Activated B cell treated with CpG ODN at 0.5 μM for 24 hours (primary cell): Measurements from ENCODE around the gene CORO2B. TPM values are rescaled to one million over a fixed set of nuclear protein-coding genes. Genes with fewer than 3 reads are reported as not detected.
"Not testable (repeated sequence)": the region's sequence is repeated elsewhere in the genome, so short reads cannot be mapped to it uniquely, and the experiment has no call there.

Source experiments
- ATAC-seq: fragments of 200-7000 bp; cut with Tn5 transposase; one replicate; pipeline ENCODE4 v1.10.0; 2021; ENCODE audit warnings: low read depth, mild to moderate bottlenecking, moderate library complexity
- CTCF ChIA-PET: fragments of 350-600 bp; sonication (Branson Sonifier 250); formaldehyde crosslinking; loops from one replicate; lab custom pipeline; 2021; ENCODE audit warnings: antibody characterized with exemption; lab: Charles Lee
- POLR2A ChIA-PET: fragments of 350-600 bp; sonication (Branson Sonifier 250); formaldehyde crosslinking; loops from one replicate; lab custom pipeline; 2021; ENCODE audit warnings: antibody characterized with exemption; lab: Charles Lee
- DNase-seq: peaks from one replicate; pipeline ENCODE4 v3.0.0; 2022
- H3K27ac Mint-ChIP-seq: one replicate; pipeline ENCODE4 v1.8.0; 2020; ENCODE audit warnings: mixed read lengths
- H3K27me3 Mint-ChIP-seq: one replicate; pipeline ENCODE4 v1.8.0; 2021; ENCODE audit warnings: mixed read lengths
- H3K36me3 Mint-ChIP-seq: one replicate; pipeline ENCODE4 v1.8.0; 2021; ENCODE audit warnings: low read depth, mixed read lengths
- H3K4me1 Mint-ChIP-seq: one replicate; pipeline ENCODE4 v1.8.0; 2021; ENCODE audit warnings: mixed read lengths
- H3K4me3 Mint-ChIP-seq: one replicate; pipeline ENCODE4 v1.8.0; 2020; ENCODE audit warnings: mild to moderate bottlenecking, mixed read lengths
- H3K9me3 Mint-ChIP-seq: one replicate; pipeline ENCODE4 v1.8.0; 2020; ENCODE audit warnings: mixed read lengths
- CTCF ChIP-seq: fragments of 200-600 bp; IDR thresholded peaks from one replicate; pipeline ENCODE4 v1.8.0; 2022; ENCODE audit warnings: antibody characterized with exemption, mild to moderate bottlenecking
- intact Hi-C: fragments of 100-400 bp; cut with micrococcal nuclease; formaldehyde crosslinking; loops from one replicate; pipeline ENCODE4 v1.15.1; 2024
- total RNA-seq: library from RNA; stranded (reverse); gene quantifications from 2 replicates; pipeline ENCODE4 v1.2.3, GENCODE V29; 2022

Gene CORO2B
- total RNA-seq, 1 donor from 2014 or later = 1.0 TPM

- ChIA-PET POLR2A (no interaction called here), CTCF (no interaction called here)
- DNase-seq (no peak), ATAC-seq (no peak)
- intact Hi-C loops = no loop called here
- Mint-ChIP-seq H3K27ac (no peak overlapping the region), H3K4me1 (peaks cover 22% of the 10 kb centered on the region), H3K36me3 (no peaks in the 10 kb centered on the region), H3K9me3 (no peaks in the 10 kb centered on the region), H3K27me3 (no peaks in the 10 kb centered on the region), H3K4me3 (no peak overlapping the region)
- TF ChIP-seq CTCF = no peak
Measured at GRCh38 chr15:68599560-68600071, 20.8 kb downstream of the CORO2B start.

- Mint-ChIP-seq H3K4me1 (peaks cover 16% of the 10 kb centered on the region), H3K27me3 (peaks cover 1% of the 10 kb centered on the region), H3K9me3 (no peaks in the 10 kb centered on the region), H3K27ac (no peak overlapping the region), H3K36me3 (no peaks in the 10 kb centered on the region), H3K4me3 (no peak overlapping the region)
- intact Hi-C loops = no loop called here
- ATAC-seq (no peak), DNase-seq (no peak)
- TF ChIP-seq CTCF = no peak
- CTCF ChIA-PET = no interaction called here
- POLR2A ChIA-PET = no interaction called here
Measured at GRCh38 chr15:68601206-68602197, 22.7 kb downstream of the CORO2B start.

- DNase-seq (no peak), ATAC-seq (no peak)
- TF ChIP-seq CTCF = no peak
- H3K4me3 Mint-ChIP-seq = no peak overlapping the region
- H3K36me3 Mint-ChIP-seq = no peaks in the 10 kb centered on the region
- intact Hi-C loops = no loop called here
- H3K9me3 Mint-ChIP-seq = no peaks in the 10 kb centered on the region
- ChIA-PET POLR2A (no interaction called here), CTCF (interaction anchor here (0.7 kb wide), 1 partner anchor 32 kb away, joined by 3 read pairs; no protein-coding TSS in a partner anchor)
- H3K27me3 Mint-ChIP-seq = peaks cover 1% of the 10 kb centered on the region
- peaks cover 17% of the 10 kb centered on the region for H3K4me1 Mint-ChIP-seq
- H3K27ac Mint-ChIP-seq = no peak overlapping the region
Measured at GRCh38 chr15:68602459-68603215, 23.8 kb downstream of the CORO2B start.

GRCh38 chr15:68603216-68603595, 24.4 kb downstream of the CORO2B start:
- Mint-ChIP-seq H3K9me3 (no peaks in the 10 kb centered on the region), H3K36me3 (no peaks in the 10 kb centered on the region), H3K27me3 (peaks cover 1% of the 10 kb centered on the region), H3K4me3 (no peak overlapping the region), H3K4me1 (peaks cover 11% of the 10 kb centered on the region), H3K27ac (no peak overlapping the region)
- intact Hi-C loops = no loop called here
- TF ChIP-seq CTCF = no peak
- DNase-seq (no peak), ATAC-seq (no peak)
- POLR2A ChIA-PET = no interaction called here
- CTCF ChIA-PET = no interaction called here

GRCh38 chr15:68603951-68604350, 25.2 kb downstream of the CORO2B start:
- DNase-seq (no peak), ATAC-seq (no peak)
- Mint-ChIP-seq H3K9me3 (no peaks in the 10 kb centered on the region), H3K27ac (no peak overlapping the region), H3K36me3 (no peaks in the 10 kb centered on the region), H3K4me3 (no peak overlapping the region), H3K4me1 (peaks cover 10% of the 10 kb centered on the region), H3K27me3 (peaks cover 1% of the 10 kb centered on the region)
- POLR2A ChIA-PET = no interaction called here
- TF ChIP-seq CTCF = no peak
- CTCF ChIA-PET = no interaction called here
- intact Hi-C loops = no loop called here

- POLR2A ChIA-PET, CTCF ChIA-PET: not testable (repeated sequence)
Measured at GRCh38 chr15:68604840-68605478, 26.2 kb downstream of the CORO2B start.

More at GRCh38 chr15:68604840-68605478, 26.2 kb downstream of the CORO2B start:
- H3K9me3 Mint-ChIP-seq, H3K4me3 Mint-ChIP-seq, H3K36me3 Mint-ChIP-seq, H3K4me1 Mint-ChIP-seq, H3K27ac Mint-ChIP-seq, H3K27me3 Mint-ChIP-seq, DNase-seq, intact Hi-C loops, ATAC-seq: not testable (repeated sequence)
